ENCODE measurements around the gene FAM181A. TPM values are rescaled to one million over a fixed set of nuclear protein-coding genes. Genes with fewer than 3 reads are reported as not detected.

Gene FAM181A
- total RNA-seq, 1 experiment from 2014 or later = not detected

GRCh38 chr14:93960108-93960475 is 32.9 kb downstream of the FAM181A start:
- Mint-ChIP-seq H3K27me3 (ENCODE audit: low read depth) (no peaks in the 10 kb centered on the region; the same call in 1 of the 2 replicates), H3K36me3 (ENCODE audit: insufficient read depth in 1 of 3, low read depth in 3 of 3) (no peaks in the 10 kb centered on the region), H3K4me1 (peaks cover 24 to 29% of the 10 kb centered on the region in 2 experiments), H3K9me3 (no peaks in the 10 kb centered on the region), H3K4me3 (no peak overlapping the region), H3K27ac (no peak overlapping the region; a peak in 1 of 7 replicates)
- no peaks in the 10 kb centered on the region for H3K9me3 ChIP-seq (ENCODE audit: control insufficient read depth, low read depth, low read length)
- no peak for DNase-seq
- no peak overlapping the region for H3K23ac ChIP-seq (ENCODE audit: insufficient read length, low read depth, low read length)
- H3K56ac ChIP-seq (ENCODE audit: insufficient read length, low read depth, low read length) = no peak overlapping the region
- no peak overlapping the region for H2BK20ac ChIP-seq (ENCODE audit: low read depth, low read length, poor library complexity, severe bottlenecking)
- no peak overlapping the region for H2AK5ac ChIP-seq (ENCODE audit: insufficient read length, low read length)
- H4K91ac ChIP-seq (ENCODE audit: insufficient read length, low read depth, low read length) = no peak overlapping the region
- no peak overlapping the region for H3K14ac ChIP-seq (ENCODE audit: insufficient read depth, low read length)
- H2BK120ac ChIP-seq (ENCODE audit: low read depth, low read length, poor library complexity, severe bottlenecking) = no peak overlapping the region
- no peak overlapping the region for H3K4me2 ChIP-seq (ENCODE audit: insufficient read depth, insufficient read length, low read length)
- TF ChIP-seq CTCF (conservative IDR thresholded peaks at IDR 0.05) = no peak
- no peak overlapping the region for H2BK15ac ChIP-seq (ENCODE audit: low read depth, low read length)
- no peaks in the 10 kb centered on the region for H3K27me3 ChIP-seq (ENCODE audit: insufficient read depth, low read length)
- no peak overlapping the region for H3K18ac ChIP-seq (ENCODE audit: insufficient read length, low read depth, low read length)
- no peak overlapping the region for H3K4ac ChIP-seq (ENCODE audit: low read depth, low read length)
- no peak overlapping the region for H2AFZ ChIP-seq (ENCODE audit: low read length)
- H3K79me2 ChIP-seq (ENCODE audit: insufficient read depth, low read length) = no peaks in the 10 kb centered on the region
- no peak overlapping the region for H4K5ac ChIP-seq (ENCODE audit: insufficient read length, low read depth, low read length)
- H3K27ac ChIP-seq (ENCODE audit: insufficient read length, low read depth, low read length) = no peak overlapping the region
- H3K23me2 ChIP-seq (ENCODE audit: insufficient read length, low read depth, low read length, poor library complexity, severe bottlenecking) = no peaks in the 10 kb centered on the region
- H4K8ac ChIP-seq (replicated peaks; ENCODE audit: insufficient read length, low read depth, low read length) = no peak overlapping the region
- no peak overlapping the region for H2BK12ac ChIP-seq (ENCODE audit: insufficient read length, low read depth, low read length)
- H3K4me1 ChIP-seq (ENCODE audit: insufficient read depth, low read length) = no peaks in the 10 kb centered on the region
- no peak overlapping the region for H3K9ac ChIP-seq (ENCODE audit: extremely low read depth, insufficient read length, low read length)
- H3K79me1 ChIP-seq (ENCODE audit: insufficient read depth, low read depth, low read length, poor library complexity, severe bottlenecking) = no peaks in the 10 kb centered on the region
- H3T11ph ChIP-seq (ENCODE audit: low read length) = no peak overlapping the region
- no peaks in the 10 kb centered on the region for H4K20me1 ChIP-seq (ENCODE audit: control insufficient read depth, insufficient read depth, insufficient read length)
- H2BK5ac ChIP-seq (ENCODE audit: insufficient read length, low read length) = no peak overlapping the region

Data from H9 (cell line).